ENCODE results near the gene LDLRAD2.

The LDLRAD2 gene

GRCh38 chr1:21842606-21843162 is 30.6 kb downstream of the LDLRAD2 start:
- no peak for DNase-seq (ENCODE audit: low read depth)

DNA sequence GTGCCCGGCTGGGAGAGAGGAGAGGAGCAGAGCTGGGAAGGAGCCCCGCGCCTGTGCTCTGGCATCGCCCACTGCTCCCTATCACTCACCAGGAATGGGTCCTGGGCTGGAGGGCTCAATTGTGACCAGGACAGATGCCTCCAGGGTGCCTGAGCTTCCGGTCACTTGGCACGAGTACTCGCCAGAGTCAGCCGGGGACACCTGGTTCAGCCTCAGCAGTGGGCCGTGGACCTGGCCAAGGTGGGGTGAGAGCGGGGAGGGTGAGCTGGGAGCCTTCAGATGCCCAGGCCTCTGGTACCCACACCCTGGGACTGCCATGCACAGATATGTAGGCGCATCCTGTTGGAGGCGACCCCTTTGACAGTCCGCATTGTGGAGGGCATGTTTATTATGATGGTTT is 31.1 kb downstream of the LDLRAD2 start:
- no peak for DNase-seq (ENCODE audit: low read depth)

DNA sequence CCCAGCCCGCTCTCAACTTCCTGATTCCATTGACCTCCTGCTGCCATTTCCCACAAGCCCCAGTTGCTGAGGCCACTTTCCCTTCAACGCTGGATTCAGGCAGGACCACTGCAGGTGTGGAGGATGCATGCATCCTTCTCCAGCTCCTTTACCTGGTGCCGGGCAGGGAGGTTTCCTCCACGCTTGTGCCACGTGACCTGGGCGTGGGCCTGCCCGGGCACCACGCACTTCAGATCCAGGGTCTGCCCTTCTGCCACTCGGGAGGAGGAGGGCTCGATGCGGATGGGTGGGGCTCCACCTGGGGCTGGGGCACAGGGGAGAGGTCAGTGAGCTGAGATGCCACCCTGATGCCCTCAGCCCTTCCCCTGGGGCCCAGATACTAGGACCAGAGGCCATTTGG is 31.9 kb downstream of the LDLRAD2 start:
- no peak for DNase-seq (ENCODE audit: low read depth)

DNA sequence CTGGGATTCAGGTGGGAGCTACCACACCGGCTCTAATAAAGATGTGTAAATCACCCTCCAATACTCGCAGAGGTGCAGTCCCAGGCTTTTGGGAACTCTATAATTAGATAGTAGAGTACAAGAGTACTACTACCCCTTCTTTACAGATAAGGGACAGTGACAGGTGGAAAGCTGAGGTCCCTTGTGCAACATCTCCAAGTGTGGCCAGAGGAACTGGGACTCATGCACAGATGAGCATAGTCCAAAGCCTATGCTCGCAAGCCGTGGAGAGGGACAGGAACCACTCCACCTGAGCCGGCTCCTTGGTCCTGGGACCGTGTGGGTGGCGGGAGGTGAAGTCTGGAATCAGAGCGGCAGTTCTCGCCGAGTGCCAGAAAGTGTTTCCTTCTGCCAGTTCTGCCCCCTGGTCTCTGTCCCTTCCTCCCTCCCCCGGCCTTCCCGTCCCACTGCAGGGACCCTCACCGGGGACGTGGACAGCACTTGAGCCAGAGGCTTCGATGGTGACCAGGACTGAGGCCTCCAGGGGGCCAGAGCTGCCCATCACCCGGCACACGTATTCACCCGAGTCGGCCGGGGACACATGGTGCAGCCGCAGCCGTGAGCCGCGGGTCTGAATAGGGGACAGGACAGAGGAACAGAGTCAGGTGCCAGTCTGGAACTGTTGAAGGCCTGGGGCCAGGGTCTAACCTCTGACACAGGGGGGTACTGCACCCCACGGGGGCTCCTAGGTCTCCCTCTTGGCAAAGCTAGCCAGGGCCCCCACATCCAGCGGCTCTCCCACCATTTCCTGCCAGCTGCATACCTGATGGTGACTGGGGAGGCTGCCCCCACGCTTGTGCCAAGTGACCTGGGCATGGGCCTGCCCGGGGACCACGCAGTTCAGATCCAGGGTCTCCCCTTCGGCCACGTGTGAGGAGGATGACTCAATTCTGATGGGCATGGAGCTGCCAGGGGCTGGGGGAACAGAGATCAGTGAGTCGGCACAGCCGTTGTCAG is 33.9 kb downstream of the LDLRAD2 start:
- DNase-seq (ENCODE audit: low read depth) = no peak

DNA sequence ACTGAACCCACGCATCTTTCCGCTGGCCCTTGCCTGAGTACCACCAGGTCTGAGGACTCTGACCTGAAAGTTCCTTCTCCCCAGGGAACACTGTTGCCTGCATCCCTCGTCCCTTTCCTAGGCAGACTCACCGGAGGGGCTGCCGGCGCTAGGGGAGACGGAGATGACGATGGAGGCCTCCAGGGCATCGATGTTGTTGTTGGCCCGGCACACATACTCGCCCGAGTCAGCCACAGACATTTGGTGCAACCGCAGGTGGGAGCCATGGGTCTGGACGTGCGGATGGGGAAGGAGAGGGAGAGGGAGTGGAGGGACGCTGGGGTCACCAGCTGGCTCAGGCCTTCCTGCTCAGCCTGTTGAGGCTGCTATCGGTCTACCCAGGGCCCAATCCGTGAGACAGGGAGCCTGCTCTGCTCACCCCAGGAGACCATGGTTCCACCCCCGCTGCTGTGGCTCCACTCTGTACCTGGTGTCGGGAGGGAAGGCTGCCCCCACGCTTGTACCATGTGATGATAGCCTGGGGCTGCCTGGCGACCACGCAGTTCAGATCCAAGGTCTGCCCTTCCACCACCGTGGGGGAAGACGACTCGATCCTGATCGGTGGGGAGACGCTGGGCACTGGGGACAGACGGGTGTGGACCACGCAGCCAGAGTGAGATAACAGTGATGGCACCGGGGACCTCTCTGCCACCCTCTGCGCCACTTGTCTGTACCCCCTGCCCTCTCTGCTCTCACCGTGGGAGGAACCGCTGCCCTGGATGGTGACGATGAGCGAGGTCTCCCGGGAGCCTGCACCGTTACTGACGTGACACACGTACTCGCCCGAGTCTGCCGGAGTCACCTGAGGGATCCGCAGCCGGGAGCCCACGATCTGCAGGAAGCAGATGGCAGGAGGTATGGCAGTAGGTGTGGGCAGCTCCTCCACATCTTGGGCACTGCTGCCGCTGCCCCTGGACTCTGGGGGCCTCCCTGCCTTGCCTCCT is 35.4 kb downstream of the LDLRAD2 start:
- DNase-seq (ENCODE audit: low read depth) = no peak

DNA sequence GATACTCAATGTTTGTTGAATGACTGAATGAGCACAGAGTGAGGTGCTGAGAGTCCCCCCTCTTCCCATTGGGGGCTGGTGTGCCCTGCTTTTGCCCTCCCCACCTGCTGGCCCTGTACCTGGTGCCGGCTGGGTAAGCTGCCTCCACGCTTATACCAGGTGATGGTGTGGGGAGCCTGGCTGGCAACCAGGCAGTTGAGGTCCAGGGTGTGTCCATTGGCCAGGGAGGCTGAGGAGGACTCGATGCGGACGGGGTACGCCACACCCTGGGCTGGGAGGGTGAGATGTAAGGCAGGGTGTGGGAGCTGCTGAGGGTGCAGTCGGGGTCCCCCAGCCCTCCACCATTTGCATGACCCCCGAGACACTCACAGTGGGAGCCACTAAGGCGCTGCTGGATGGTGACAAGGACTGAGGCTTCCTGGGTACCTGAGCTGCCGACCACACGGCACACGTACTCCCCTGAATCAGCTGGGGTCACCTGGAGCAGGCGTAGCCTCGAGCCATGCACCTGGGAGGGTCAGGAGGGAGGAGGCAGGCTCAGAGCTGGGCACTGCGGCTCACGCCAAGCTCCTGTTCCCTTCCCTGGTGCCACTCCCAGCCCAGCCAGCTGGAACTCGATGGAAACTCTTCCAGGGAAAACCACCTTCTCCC is 36.6 kb downstream of the LDLRAD2 start:
- DNase-seq (ENCODE audit: low read depth) = no peak

GRCh38 chr1:21849909-21850576 is 38.0 kb downstream of the LDLRAD2 start:
- DNase-seq (ENCODE audit: low read depth) = no peak

DNA sequence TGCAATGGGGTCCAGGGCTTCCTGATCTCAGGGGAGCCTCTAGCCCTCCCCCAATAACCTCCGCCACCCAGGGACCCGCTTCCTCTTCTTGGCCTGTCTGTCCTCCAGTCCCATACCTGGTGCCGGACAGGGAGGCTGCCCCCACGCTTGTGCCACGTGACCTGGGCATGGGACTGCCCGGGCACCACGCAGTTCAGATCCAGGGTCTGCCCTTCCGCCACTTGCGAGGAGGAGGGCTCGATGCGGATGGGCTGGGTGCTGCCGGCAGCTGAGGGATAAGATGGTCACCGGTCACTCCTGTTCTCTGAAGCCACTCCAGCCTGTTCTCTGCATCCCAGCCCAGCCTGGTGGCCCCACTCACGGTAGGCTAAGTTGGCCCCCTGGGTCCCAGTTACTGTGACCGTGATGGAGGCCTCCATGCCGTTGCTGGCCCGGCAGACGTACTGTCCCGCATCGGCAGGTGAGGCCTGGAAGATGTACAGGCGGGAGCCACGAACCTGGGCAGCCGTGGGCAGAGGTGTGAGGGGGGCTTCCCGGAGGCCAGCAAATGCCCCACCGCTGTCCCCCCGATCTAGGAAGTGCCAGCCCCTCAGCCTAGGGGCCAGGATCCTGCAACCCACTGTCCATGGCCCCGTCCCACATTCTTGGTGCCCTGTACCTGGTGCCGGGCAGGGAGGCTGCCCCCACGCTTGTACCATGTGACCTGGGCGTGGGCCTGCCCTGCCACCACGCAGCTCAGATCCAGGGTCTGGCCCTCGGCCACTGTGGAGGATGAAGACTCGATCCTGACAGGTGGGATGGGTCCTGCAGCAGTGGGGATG is 39.6 kb downstream of the LDLRAD2 start:
- no peak for DNase-seq (ENCODE audit: low read depth)

DNA sequence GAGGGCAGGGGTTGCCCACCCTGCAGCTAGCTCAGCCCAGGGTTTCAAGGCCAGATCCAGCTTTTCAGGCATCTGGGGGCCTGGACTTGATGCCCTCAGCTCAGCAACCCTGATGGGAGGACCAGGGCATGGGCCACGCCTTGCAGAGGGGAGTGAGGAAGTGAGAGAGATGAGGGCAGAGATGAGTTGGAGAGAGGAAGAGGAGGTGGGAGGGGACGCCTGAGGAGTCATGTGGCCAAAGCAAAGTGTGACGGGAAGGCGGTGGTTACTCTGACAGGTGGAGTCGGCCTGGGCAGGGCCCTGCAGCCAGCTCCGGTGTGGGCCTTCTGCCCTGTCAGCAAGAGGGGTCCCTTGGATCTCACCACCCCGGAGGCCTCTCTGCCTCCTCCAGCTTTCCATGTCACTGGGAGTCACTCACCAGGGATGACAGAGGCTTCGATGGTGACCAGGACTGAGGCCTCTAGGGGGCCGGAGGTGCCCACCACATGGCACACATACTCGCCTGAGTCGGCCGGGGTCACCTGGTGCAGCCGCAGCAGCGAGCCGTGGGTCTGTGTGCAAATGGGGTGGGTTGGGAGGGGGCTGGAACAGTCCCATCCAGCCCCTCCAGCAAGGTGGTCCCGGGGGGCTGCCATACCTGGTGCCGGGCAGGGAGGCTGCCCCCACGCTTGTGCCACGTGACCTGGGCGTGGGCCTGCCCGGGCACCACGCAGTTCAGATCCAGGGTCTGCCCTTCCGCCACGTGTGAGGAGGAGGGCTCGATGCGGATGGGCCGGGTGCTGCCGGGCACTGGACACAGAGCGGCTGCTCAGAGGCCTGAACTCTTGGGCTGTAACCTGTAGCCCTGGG is 40.4 kb downstream of the LDLRAD2 start:
- DNase-seq (ENCODE audit: low read depth) = no peak

DNA sequence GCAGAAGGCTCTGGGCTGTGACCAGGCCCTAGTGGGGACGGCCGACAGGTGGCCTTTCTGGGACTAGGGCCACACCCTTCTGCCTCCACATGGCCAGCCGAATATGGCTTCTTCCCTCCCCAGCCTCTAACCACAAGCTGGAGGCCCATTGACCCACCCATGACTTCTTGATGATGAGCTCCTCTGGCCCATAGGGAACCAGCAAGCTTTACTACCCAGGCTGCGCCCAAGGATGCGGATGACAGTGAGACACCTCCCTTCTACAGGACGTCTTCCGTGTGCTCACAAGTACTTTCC is 41.0 kb downstream of the LDLRAD2 start:
- DNase-seq (ENCODE audit: low read depth) = no peak

DNA sequence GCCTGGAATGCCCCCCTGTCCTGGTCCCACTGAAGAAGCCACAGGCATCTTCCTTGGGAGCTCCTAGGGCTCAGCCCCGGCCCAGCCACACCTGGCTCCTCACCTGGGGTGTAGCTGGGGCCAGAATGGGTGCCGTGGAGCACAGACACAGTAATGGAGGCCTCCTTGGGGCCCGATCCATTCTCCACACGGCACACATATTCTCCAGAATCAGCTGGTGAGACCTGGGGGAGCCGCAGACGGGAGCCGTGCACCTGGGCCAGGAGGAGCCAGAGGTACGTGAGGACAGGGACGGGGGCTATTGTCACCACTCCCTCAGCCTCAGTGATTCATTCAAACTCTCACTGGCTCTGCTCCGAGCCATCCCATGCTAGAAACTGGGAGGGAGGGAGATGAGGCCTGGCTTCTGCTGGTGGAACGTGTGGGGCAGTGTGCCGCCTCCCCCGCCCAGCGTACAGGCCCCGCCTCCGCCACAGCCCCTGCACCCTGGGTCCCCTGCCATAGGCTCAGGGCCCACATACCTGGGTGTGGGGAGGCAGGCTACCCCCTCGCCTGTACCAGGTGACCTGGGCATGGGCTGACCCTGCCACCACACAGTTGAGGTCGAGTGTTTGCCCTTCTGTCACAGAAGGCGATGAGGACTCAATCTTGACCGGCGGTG is 42.2 kb downstream of the LDLRAD2 start:
- no peak for DNase-seq (ENCODE audit: low read depth)

- no peak for DNase-seq (ENCODE audit: low read depth)
Observed at GRCh38 chr1:21854751-21855131, 42.7 kb downstream of the LDLRAD2 start.

DNA sequence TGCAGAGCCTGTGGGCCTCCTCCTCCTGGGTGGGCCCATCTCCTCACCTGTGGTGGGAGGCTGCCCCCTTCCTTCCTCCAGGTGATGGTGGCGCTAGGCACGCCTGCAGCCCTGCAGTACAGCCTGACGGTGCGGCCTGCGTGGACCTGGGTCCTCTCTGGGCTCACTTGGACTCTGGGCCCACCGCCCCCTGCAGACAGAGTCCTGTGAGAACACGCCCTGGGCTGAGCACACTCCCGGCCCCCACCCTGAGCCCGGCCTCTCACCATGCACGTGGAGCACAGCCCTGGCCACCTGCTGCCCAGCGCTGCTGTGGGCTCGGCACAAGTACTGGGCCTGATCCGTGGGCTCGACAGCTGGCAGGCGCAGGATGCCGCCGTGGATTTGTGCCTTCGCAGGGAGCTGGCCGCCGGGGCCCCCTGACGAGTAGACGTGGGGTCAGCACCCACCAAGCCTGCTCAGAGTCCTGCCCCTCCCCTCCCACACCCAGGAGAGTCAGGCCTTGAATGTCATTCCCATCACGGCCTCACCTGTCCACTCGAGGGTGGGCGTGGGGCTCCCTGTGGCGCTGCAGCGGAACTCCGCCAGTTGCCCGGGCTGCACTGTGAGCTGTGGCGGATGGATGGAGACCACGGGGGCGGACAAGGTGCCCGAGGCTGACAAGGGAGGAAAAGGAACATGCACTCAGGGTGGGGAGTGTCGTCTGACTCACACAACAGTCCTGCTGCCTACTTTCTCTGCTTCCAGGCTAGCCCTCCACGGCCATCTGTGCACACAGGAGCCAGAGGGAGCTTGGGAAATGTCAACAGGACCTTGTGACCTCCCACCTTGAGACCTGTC is 43.4 kb downstream of the LDLRAD2 start:
- no peak for DNase-seq (ENCODE audit: low read depth)

DNA sequence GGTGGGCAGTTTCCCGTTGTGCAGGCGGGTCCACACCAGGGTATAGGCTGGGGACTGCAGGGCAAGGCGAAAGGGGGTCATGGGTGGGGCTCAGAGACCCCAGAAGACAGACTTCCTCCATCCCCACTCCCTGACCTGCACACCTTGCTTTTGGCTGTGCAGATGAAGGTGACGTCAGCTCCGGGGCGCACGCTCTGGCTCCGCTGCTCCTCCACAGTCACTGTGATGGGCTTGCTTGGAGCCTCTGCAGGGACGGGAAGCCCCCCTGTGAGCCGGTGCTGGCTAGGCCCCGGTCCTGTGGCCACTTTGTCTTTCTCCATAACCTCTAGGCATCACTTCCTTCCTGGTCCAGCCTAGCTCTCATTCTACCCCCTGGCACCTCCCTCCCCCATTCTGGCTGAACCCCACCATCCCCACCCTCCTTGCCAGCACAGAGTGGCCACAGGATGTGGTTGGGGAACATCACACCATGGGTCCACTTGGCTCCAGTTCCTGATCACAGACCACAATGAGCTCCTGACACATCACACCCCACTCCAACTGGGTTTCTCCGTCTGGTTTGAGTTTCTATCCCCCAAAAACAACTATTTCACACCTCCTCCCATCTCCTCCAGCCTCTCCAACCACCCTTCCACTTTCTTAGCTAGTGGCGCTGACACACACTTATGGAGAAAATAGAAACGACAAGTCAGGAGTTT is 45.2 kb downstream of the LDLRAD2 start:
- DNase-seq (ENCODE audit: low read depth) = no peak

- no peak for DNase-seq (ENCODE audit: low read depth)
Observed at GRCh38 chr1:21857840-21858670, 46.0 kb downstream of the LDLRAD2 start.

- no peak for DNase-seq (ENCODE audit: low read depth)
Observed at GRCh38 chr1:21859669-21860179, 47.7 kb downstream of the LDLRAD2 start.
